Sigmoid colon (tissue), 4 donors: ENCODE results near the gene SLC9A7.

Experiments used
- CTCF ChIP-seq, 4 experiments: fragments of 450-650 bp in 3 of 4; fragments of 200-600 bp in 1 of 4; IDR thresholded peaks; one replicate each; pipeline ENCODE4 v1.5.1; 2016 to 2019; ENCODE audit warnings: antibody characterized with exemption in 4 of 4, mild to moderate bottlenecking in 3 of 4, moderate library complexity in 2 of 4
- POLR2A ChIP-seq, 2 donors: fragments of 450-650 bp; IDR thresholded peaks; one replicate each; pipeline ENCODE4 v1.6.1; 2016; ENCODE audit warnings: antibody characterized with exemption in 2 of 2, mild to moderate bottlenecking in 2 of 2, moderate library complexity in 2 of 2
- POLR2AphosphoS5 ChIP-seq, 4 donors: sonication (generic); formaldehyde crosslinking; IDR thresholded peaks; one replicate each; pipeline ENCODE4 v1.6.1; 2017; ENCODE audit warnings: antibody characterized with exemption in 4 of 4

- no peak for TF ChIP-seq POLR2A (IDR thresholded peaks at IDR 0.05)
- no peak for TF ChIP-seq POLR2AphosphoS5 (IDR thresholded peaks at IDR 0.05)
- no peak for TF ChIP-seq CTCF (IDR thresholded peaks at IDR 0.05)
Measured at GRCh38 chrX:46559062-46559461, 199.9 kb downstream of the SLC9A7 start.
